Measurements from ENCODE around the gene KBTBD3.

Gene KBTBD3

DNA sequence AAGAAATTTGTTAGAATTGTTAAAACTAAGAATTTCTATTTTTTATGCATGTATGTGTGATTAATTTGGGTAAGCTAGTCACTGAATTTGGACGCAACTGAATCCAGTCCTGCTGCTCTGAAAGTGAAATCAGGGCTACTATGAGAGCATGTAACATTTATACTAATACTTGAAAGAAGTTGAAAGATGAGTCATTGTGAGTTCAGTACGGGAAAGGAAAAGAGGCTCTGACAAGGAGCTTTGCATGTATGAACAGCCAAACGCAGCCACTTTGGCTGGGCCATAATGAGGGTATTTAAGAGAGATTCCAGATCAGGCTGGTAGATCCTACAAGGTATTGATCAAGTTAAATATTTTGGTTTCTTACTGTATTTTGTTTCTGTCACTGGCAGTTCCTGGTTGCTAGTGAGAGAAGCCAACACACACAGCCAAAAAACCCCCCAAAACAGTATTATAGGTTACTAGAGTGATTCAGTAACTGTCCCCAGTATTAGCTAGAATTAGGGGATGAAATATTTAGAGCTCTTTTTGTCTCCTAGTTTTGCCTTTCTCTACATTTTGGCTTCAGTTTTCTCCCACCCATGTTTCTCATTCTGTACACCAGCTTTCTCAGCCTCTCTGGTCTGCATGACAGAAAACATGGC lies 14.5 kb upstream of the KBTBD3 start:
- TF ChIP-seq, protein P1, sequence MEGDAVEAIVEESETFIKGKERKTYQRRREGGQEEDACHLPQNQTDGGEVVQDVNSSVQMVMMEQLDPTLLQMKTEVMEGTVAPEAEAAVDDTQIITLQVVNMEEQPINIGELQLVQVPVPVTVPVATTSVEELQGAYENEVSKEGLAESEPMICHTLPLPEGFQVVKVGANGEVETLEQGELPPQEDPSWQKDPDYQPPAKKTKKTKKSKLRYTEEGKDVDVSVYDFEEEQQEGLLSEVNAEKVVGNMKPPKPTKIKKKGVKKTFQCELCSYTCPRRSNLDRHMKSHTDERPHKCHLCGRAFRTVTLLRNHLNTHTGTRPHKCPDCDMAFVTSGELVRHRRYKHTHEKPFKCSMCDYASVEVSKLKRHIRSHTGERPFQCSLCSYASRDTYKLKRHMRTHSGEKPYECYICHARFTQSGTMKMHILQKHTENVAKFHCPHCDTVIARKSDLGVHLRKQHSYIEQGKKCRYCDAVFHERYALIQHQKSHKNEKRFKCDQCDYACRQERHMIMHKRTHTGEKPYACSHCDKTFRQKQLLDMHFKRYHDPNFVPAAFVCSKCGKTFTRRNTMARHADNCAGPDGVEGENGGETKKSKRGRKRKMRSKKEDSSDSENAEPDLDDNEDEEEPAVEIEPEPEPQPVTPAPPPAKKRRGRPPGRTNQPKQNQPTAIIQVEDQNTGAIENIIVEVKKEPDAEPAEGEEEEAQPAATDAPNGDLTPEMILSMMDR (IDR thresholded peaks at IDR 0.05; ENCODE audit: extremely low read depth, missing control alignments), result no peak
- peak; percentile 57 for DNase-seq (ENCODE audit: low spot score)

GRCh38 chr11:106088896-106089295 lies 11.7 kb upstream of the KBTBD3 start:
- no peak for DNase-seq (ENCODE audit: low spot score)
- TF ChIP-seq, protein P1 (IDR thresholded peaks at IDR 0.05; ENCODE audit: extremely low read depth, missing control alignments), result no peak

- DNase-seq (ENCODE audit: low spot score), result peak; percentile 9
- TF ChIP-seq, protein P1 (IDR thresholded peaks at IDR 0.05; ENCODE audit: extremely low read depth, missing control alignments), result peak; percentile 76
These were observed 10.8 kb upstream of the KBTBD3 start for GRCh38 chr11:106087815-106088435.

GRCh38 chr11:106086850-106087249 lies 9.7 kb upstream of the KBTBD3 start:
- TF ChIP-seq, protein P1 (IDR thresholded peaks at IDR 0.05; ENCODE audit: extremely low read depth, missing control alignments), result no peak
- DNase-seq (ENCODE audit: low spot score), result no peak

GRCh38 chr11:106086135-106086534 lies 9.0 kb upstream of the KBTBD3 start:
- DNase-seq (ENCODE audit: low spot score), result no peak
- TF ChIP-seq, protein P1 (IDR thresholded peaks at IDR 0.05; ENCODE audit: extremely low read depth, missing control alignments), result no peak

GRCh38 chr11:106082096-106082495 lies 4.9 kb upstream of the KBTBD3 start:
- DNase-seq (ENCODE audit: low spot score), result no peak
- TF ChIP-seq, protein P1 (IDR thresholded peaks at IDR 0.05; ENCODE audit: extremely low read depth, missing control alignments), result no peak

DNA sequence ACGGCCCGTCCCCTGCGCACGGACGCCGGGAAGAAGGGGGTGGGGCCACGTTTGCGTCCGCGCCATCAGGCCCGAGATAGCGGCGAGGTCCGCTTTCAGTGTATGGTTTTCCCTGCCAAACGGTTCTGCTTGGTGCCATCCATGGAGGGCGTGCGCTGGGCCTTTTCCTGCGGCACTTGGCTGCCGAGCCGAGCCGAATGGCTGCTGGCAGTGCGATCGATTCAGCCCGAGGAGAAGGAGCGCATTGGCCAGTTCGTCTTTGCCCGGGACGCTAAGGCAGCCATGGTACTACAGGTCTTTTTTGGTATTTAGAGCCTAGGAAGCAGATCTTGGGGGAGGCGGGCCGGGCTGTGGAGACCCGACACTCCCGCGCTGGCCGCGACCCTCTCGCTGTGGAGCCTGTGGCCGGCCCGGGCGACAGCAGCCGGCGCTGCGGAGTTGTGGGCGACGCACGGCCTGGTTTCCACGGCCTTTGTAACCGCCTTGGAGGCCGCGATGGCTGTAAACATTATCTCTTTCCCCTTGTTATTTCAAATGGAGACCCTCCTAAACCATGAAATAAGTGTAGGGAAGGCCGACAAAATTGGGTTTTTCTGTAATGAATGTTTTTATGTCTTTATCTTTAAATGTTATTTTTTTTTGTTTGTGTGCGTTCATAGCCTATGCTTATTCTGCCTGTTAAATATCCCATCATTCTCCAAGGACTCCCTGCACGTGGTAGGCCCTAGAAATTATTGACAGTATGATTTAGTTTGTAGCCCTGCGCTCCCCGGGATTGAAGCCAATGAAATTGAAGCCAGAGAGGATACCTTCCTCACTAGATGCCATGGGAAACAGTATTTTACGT lies 685 bp upstream of the KBTBD3 start, which contains the start of gene AASDHPPT:
Gene AASDHPPT, plus strand, starts transcription at position 54 of the 847 bp plus-strand sequence. Its CDS starts 49 bp downstream, at position 103.
- DNase-seq (ENCODE audit: low spot score), result no peak
- TF ChIP-seq, protein P1 (IDR thresholded peaks at IDR 0.05; ENCODE audit: extremely low read depth, missing control alignments), result no peak
